Activated CD4-positive, alpha-beta memory T cell treated with anti-CD3 and anti-CD28 coated beads for 36 hours (primary cell): ENCODE measurements around the gene SMOC2. TPM values are rescaled to one million over a fixed set of nuclear protein-coding genes. Genes with fewer than 3 reads are reported as not detected.

Experiments
- CTCF ChIA-PET: fragments of 350-600 bp; sonication (Branson Sonifier 250); formaldehyde crosslinking; loops from one replicate; lab custom pipeline; 2021; ENCODE audit warnings: antibody characterized with exemption, inconsistent platforms; lab: Charles Lee
- POLR2A ChIA-PET: fragments of 350-600 bp; sonication (Branson Sonifier 250); formaldehyde crosslinking; loops from one replicate; lab custom pipeline; 2021; ENCODE audit warnings: antibody characterized with exemption; lab: Charles Lee
- DNase-seq: peaks from one replicate; pipeline ENCODE4 v3.0.0-alpha.2; 2020
- H3K27ac Mint-ChIP-seq: one replicate; pipeline ENCODE4 v1.8.0; 2021; ENCODE audit warnings: mixed read lengths
- H3K27me3 Mint-ChIP-seq: one replicate; pipeline ENCODE4 v1.8.0; 2021; ENCODE audit warnings: mixed read lengths
- H3K36me3 Mint-ChIP-seq: one replicate; pipeline ENCODE4 v1.8.0; 2021; ENCODE audit warnings: mixed read lengths
- H3K4me1 Mint-ChIP-seq: one replicate; pipeline ENCODE4 v1.8.0; 2021; ENCODE audit warnings: low read depth, mixed read lengths
- H3K4me3 Mint-ChIP-seq: one replicate; pipeline ENCODE4 v1.8.0; 2021; ENCODE audit warnings: mild to moderate bottlenecking, mixed read lengths
- H3K9me3 Mint-ChIP-seq: one replicate; pipeline ENCODE4 v1.8.0; 2021; ENCODE audit warnings: mixed read lengths
- intact Hi-C: fragments of 100-400 bp; cut with micrococcal nuclease; formaldehyde crosslinking; loops from one replicate; pipeline ENCODE4 v1.15.1; 2023
- total RNA-seq, 2 experiments: library from RNA; stranded (reverse); gene quantifications; one replicate each; pipeline ENCODE4 v1.2.3, GENCODE V29; 2021

Gene SMOC2
- total RNA-seq, 2 experiments from 2014 or later: not detected

- Mint-ChIP-seq H3K27ac (no peak overlapping the region), H3K27me3 (peaks cover 7% of the 10 kb centered on the region), H3K4me3 (no peak overlapping the region), H3K9me3 (peaks cover 5% of the 10 kb centered on the region), H3K4me1 (no peaks in the 10 kb centered on the region), H3K36me3 (no peaks in the 10 kb centered on the region)
- intact Hi-C loops: no loop called here
- ChIA-PET POLR2A (no interaction called here), CTCF (interaction anchor here (0.7 kb wide), 1 partner anchor 992 kb away, joined by 6 read pairs; no protein-coding TSS in a partner anchor)
- DNase-seq: no peak
Observed at GRCh38 chr6:168663041-168663440, 222.1 kb downstream of the SMOC2 start.

GRCh38 chr6:168664956-168665355 is 224.0 kb downstream of the SMOC2 start:
- no peaks in the 10 kb centered on the region for H3K9me3 Mint-ChIP-seq
- H3K4me3 Mint-ChIP-seq: no peak overlapping the region
- H3K27ac Mint-ChIP-seq: no peak overlapping the region
- DNase-seq: no peak
- no peaks in the 10 kb centered on the region for H3K36me3 Mint-ChIP-seq
- no peaks in the 10 kb centered on the region for H3K4me1 Mint-ChIP-seq
- POLR2A ChIA-PET: no interaction called here
- H3K27me3 Mint-ChIP-seq: peaks cover 7% of the 10 kb centered on the region
- intact Hi-C loops: no loop called here
- CTCF ChIA-PET: no interaction called here

- intact Hi-C loops: no loop called here
- no peak overlapping the region for H3K4me3 Mint-ChIP-seq
- H3K27me3 Mint-ChIP-seq: peaks cover 7% of the 10 kb centered on the region
- ChIA-PET CTCF (no interaction called here), POLR2A (no interaction called here)
- H3K9me3 Mint-ChIP-seq: no peaks in the 10 kb centered on the region
- H3K36me3 Mint-ChIP-seq: no peaks in the 10 kb centered on the region
- DNase-seq: no peak
- no peak overlapping the region for H3K27ac Mint-ChIP-seq
- H3K4me1 Mint-ChIP-seq: no peaks in the 10 kb centered on the region
Observed at GRCh38 chr6:168666170-168666569, 225.2 kb downstream of the SMOC2 start.

GRCh38 chr6:168666699-168667427 is 225.9 kb downstream of the SMOC2 start:
- H3K27ac Mint-ChIP-seq: no peak overlapping the region
- H3K4me1 Mint-ChIP-seq: no peaks in the 10 kb centered on the region
- no peaks in the 10 kb centered on the region for H3K9me3 Mint-ChIP-seq
- peaks cover 7% of the 10 kb centered on the region for H3K27me3 Mint-ChIP-seq
- no peaks in the 10 kb centered on the region for H3K36me3 Mint-ChIP-seq
- DNase-seq: no peak
- CTCF ChIA-PET: no interaction called here
- no peak overlapping the region for H3K4me3 Mint-ChIP-seq
- intact Hi-C loops: no loop called here
- POLR2A ChIA-PET: no interaction called here

GRCh38 chr6:168667428-168667805 is 226.4 kb downstream of the SMOC2 start:
- H3K27ac Mint-ChIP-seq: no peak overlapping the region
- ChIA-PET CTCF (no interaction called here), POLR2A (no interaction called here)
- no peak overlapping the region for H3K4me3 Mint-ChIP-seq
- DNase-seq: no peak
- intact Hi-C loops: no loop called here
- H3K36me3 Mint-ChIP-seq: no peaks in the 10 kb centered on the region
- peaks cover 6% of the 10 kb centered on the region for H3K27me3 Mint-ChIP-seq
- no peaks in the 10 kb centered on the region for H3K9me3 Mint-ChIP-seq
- no peaks in the 10 kb centered on the region for H3K4me1 Mint-ChIP-seq

GRCh38 chr6:168670401-168670985 is 229.5 kb downstream of the SMOC2 start:
- H3K27ac Mint-ChIP-seq: no peak overlapping the region
- H3K9me3 Mint-ChIP-seq: no peaks in the 10 kb centered on the region
- H3K4me1 Mint-ChIP-seq: no peaks in the 10 kb centered on the region
- DNase-seq: no peak
- H3K36me3 Mint-ChIP-seq: no peaks in the 10 kb centered on the region
- ChIA-PET CTCF (no interaction called here), POLR2A (no interaction called here)
- intact Hi-C loops: no loop called here
- H3K4me3 Mint-ChIP-seq: no peak overlapping the region
- no peaks in the 10 kb centered on the region for H3K27me3 Mint-ChIP-seq

- Mint-ChIP-seq H3K36me3 (no peaks in the 10 kb centered on the region), H3K9me3 (no peaks in the 10 kb centered on the region), H3K4me3 (no peak overlapping the region), H3K4me1 (no peaks in the 10 kb centered on the region), H3K27me3 (no peaks in the 10 kb centered on the region), H3K27ac (no peak overlapping the region)
- DNase-seq: no peak
- CTCF ChIA-PET: no interaction called here
- intact Hi-C loops: no loop called here
- POLR2A ChIA-PET: no interaction called here
Observed at GRCh38 chr6:168671028-168671862, 230.3 kb downstream of the SMOC2 start.

GRCh38 chr6:168671863-168672546 is 231.0 kb downstream of the SMOC2 start:
- no peaks in the 10 kb centered on the region for H3K9me3 Mint-ChIP-seq
- H3K36me3 Mint-ChIP-seq: no peaks in the 10 kb centered on the region
- H3K4me1 Mint-ChIP-seq: no peaks in the 10 kb centered on the region
- DNase-seq: no peak
- CTCF ChIA-PET: no interaction called here
- no peak overlapping the region for H3K4me3 Mint-ChIP-seq
- intact Hi-C loops: no loop called here
- H3K27ac Mint-ChIP-seq: no peak overlapping the region
- POLR2A ChIA-PET: no interaction called here
- peaks cover 5% of the 10 kb centered on the region for H3K27me3 Mint-ChIP-seq

- ChIA-PET POLR2A (interaction anchor here (0.6 kb wide), 1 partner anchor 11 kb away, joined by 6 read pairs; no protein-coding TSS in a partner anchor), CTCF (no interaction called here)
- Mint-ChIP-seq H3K27me3 (peaks cover 9% of the 10 kb centered on the region), H3K4me1 (no peaks in the 10 kb centered on the region), H3K4me3 (no peak overlapping the region), H3K36me3 (no peaks in the 10 kb centered on the region), H3K9me3 (no peaks in the 10 kb centered on the region), H3K27ac (no peak overlapping the region)
- intact Hi-C loops: no loop called here
- no peak for DNase-seq
Observed at GRCh38 chr6:168674595-168674994, 233.6 kb downstream of the SMOC2 start.

- H3K9me3 Mint-ChIP-seq: no peaks in the 10 kb centered on the region
- no peak overlapping the region for H3K4me3 Mint-ChIP-seq
- no peak overlapping the region for H3K27ac Mint-ChIP-seq
- intact Hi-C loops: no loop called here
- H3K36me3 Mint-ChIP-seq: no peaks in the 10 kb centered on the region
- no peaks in the 10 kb centered on the region for H3K4me1 Mint-ChIP-seq
- ChIA-PET CTCF (no interaction called here), POLR2A (interaction anchor here (0.6 kb wide), 1 partner anchor 11 kb away, joined by 6 read pairs; no protein-coding TSS in a partner anchor)
- DNase-seq: no peak
- peaks cover 9% of the 10 kb centered on the region for H3K27me3 Mint-ChIP-seq
Observed at GRCh38 chr6:168675375-168675774, 234.4 kb downstream of the SMOC2 start.

- Mint-ChIP-seq H3K27me3 (peaks cover 9% of the 10 kb centered on the region), H3K4me1 (no peaks in the 10 kb centered on the region), H3K4me3 (no peak overlapping the region), H3K27ac (no peak overlapping the region), H3K36me3 (no peaks in the 10 kb centered on the region), H3K9me3 (no peaks in the 10 kb centered on the region)
- POLR2A ChIA-PET: no interaction called here
- intact Hi-C loops: no loop called here
- CTCF ChIA-PET: interaction anchor here (0.5 kb wide), 1 partner anchor 257 kb away, joined by 3 read pairs; no protein-coding TSS in a partner anchor
- DNase-seq: no peak
Observed at GRCh38 chr6:168675933-168676551, 235.1 kb downstream of the SMOC2 start.
